Measurements from ENCODE around the gene TRIM41. TPM values are rescaled to one million over a fixed set of nuclear protein-coding genes. Genes with fewer than 3 reads are reported as not detected.

Gene TRIM41
- total and polyA plus RNA-seq, 2 of the 13 experiments (the other 11 are each of a cell fraction or from before 2014, with no cell fraction given), result 10.2 to 16.7 TPM

DNA sequence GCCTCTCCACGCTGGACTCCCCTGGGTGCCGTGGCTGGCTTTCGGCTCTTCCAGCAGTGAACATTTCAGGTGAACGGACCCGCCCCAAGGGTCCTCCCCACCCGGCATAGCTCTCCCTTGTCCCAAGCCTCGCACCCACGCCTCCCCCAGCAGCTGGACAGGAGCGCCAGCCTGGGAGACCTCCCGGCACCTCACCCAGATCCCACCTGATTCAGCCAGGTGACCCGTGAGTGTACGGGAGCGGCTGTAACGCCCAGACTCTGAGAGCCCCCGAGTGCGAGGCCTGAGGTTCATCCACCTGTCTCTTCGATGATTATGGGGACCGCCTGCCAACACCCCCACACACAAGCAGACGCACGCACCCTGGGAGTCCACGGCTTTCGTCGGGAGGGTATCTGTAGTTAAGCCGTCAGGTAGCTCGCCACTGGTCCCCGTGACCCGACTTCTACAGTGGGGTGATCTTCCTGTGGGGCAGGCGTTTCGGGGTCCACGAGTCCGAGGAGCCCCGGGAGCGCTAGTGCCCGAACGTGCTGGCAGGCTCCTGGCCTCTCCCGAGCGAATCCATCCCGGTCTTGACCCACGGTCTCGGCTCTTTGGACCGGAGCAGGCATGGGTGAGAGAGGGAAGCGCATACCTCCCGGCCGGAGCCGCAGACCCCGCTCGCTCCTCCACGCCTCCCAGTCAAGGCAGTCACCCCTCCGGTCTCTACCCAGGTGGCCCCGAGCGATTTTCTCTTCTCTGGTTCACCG is 32.9 kb upstream of the TRIM41 start:
- Histone ChIP-seq H3K27ac (ENCODE audit: extremely low read length, insufficient read depth, low read length) (no peak overlapping the region), H3K4me3 (replicated peaks in 1 of 3; ENCODE audit: insufficient read depth in 1 of 3, low read depth in 2 of 3, low read length in 3 of 3) (peak overlapping the region; percentile 79 to 93 (median 81)), H3K4me2 (ENCODE audit: low read depth, low read length) (peak overlapping the region; percentile 92), H3K4me1 (ENCODE audit: insufficient read depth, low read length) (peaks cover 40% of the 10 kb centered on the region), H3K36me3 (replicated peaks in 1 of 2; ENCODE audit: control insufficient read depth in 1 of 2, insufficient read depth in 2 of 2, low read length in 2 of 2) (no peaks in the 10 kb centered on the region), H4K20me1 (ENCODE audit: insufficient read depth, low read length) (no peaks in the 10 kb centered on the region), H3K79me2 (ENCODE audit: insufficient read depth, low read length) (no peaks in the 10 kb centered on the region), H3K27me3 (ENCODE audit: control insufficient read depth in 1 of 2, insufficient read depth in 2 of 2, low read length in 2 of 2) (no peaks in the 10 kb centered on the region; a peak in 1 of 5 replicates), H3K9me3 (ENCODE audit: low read length) (no peaks in the 10 kb centered on the region), H3K9ac (ENCODE audit: insufficient read depth, low read depth, low read length) (peak overlapping the region; percentile 63; the same call in 1 of the 2 replicates), H2AFZ (ENCODE audit: low read length) (peak overlapping the region; percentile 22)
- FAIRE-seq (no peak), ATAC-seq (peak; percentile 10), DNase-seq (ENCODE audit: low spot score) (no peak)
- BruUV-seq (replicated peaks), result no TSS peak
- intact Hi-C loops (cut with micrococcal nuclease; ENCODE audit: unreplicated experiment) (loop anchor here (1.0 kb wide), 1 partner anchor 10 kb away; no protein-coding TSS in a partner anchor), in situ Hi-C loops (cut with HindIII; ENCODE audit: extremely low pct_ligation_motif_present, low pct_unique_long_range_greater_than_20kb) (loop anchor here (5.0 kb wide), 1 partner anchor 32 kb away; the partner anchor contains the start of gene TRIM41)
- POLR2A ChIA-PET, result interaction anchor here (2.2 to 7.2 kb wide), 3 partner anchors 14 to 53 kb away, joined by 13 to 104 read pairs (median 20); partner anchors contain the start of genes RACK1, TRIM41 and TRIM7
- CTCF ChIA-PET (ENCODE audit: low intra/inter-chr PET ratio, low total read pairs), result no interaction called here
- under 1% methylated on average over 19 of the region's 52 CpGs for WGBS (ENCODE audit: low lambda C conversion rate)
- TF ChIP-seq ZNF235 (CRISPR knock-in tag; IDR thresholded peaks at IDR 0.05; ENCODE audit: borderline replicate concordance), result no peak
- TF ChIP-seq, protein P1, sequence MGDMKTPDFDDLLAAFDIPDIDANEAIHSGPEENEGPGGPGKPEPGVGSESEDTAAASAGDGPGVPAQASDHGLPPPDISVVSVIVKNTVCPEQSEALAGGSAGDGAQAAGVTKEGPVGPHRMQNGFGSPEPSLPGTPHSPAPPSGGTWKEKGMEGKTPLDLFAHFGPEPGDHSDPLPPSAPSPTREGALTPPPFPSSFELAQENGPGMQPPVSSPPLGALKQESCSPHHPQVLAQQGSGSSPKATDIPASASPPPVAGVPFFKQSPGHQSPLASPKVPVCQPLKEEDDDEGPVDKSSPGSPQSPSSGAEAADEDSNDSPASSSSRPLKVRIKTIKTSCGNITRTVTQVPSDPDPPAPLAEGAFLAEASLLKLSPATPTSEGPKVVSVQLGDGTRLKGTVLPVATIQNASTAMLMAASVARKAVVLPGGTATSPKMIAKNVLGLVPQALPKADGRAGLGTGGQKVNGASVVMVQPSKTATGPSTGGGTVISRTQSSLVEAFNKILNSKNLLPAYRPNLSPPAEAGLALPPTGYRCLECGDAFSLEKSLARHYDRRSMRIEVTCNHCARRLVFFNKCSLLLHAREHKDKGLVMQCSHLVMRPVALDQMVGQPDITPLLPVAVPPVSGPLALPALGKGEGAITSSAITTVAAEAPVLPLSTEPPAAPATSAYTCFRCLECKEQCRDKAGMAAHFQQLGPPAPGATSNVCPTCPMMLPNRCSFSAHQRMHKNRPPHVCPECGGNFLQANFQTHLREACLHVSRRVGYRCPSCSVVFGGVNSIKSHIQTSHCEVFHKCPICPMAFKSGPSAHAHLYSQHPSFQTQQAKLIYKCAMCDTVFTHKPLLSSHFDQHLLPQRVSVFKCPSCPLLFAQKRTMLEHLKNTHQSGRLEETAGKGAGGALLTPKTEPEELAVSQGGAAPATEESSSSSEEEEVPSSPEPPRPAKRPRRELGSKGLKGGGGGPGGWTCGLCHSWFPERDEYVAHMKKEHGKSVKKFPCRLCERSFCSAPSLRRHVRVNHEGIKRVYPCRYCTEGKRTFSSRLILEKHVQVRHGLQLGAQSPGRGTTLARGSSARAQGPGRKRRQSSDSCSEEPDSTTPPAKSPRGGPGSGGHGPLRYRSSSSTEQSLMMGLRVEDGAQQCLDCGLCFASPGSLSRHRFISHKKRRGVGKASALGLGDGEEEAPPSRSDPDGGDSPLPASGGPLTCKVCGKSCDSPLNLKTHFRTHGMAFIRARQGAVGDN (CRISPR knock-in tag; IDR thresholded peaks at IDR 0.05), result peak; percentile 55
- no peak for TF ChIP-seq CEBPZ (IDR thresholded peaks at IDR 0.05; ENCODE audit: low read length)
- TF ChIP-seq, protein P2, sequence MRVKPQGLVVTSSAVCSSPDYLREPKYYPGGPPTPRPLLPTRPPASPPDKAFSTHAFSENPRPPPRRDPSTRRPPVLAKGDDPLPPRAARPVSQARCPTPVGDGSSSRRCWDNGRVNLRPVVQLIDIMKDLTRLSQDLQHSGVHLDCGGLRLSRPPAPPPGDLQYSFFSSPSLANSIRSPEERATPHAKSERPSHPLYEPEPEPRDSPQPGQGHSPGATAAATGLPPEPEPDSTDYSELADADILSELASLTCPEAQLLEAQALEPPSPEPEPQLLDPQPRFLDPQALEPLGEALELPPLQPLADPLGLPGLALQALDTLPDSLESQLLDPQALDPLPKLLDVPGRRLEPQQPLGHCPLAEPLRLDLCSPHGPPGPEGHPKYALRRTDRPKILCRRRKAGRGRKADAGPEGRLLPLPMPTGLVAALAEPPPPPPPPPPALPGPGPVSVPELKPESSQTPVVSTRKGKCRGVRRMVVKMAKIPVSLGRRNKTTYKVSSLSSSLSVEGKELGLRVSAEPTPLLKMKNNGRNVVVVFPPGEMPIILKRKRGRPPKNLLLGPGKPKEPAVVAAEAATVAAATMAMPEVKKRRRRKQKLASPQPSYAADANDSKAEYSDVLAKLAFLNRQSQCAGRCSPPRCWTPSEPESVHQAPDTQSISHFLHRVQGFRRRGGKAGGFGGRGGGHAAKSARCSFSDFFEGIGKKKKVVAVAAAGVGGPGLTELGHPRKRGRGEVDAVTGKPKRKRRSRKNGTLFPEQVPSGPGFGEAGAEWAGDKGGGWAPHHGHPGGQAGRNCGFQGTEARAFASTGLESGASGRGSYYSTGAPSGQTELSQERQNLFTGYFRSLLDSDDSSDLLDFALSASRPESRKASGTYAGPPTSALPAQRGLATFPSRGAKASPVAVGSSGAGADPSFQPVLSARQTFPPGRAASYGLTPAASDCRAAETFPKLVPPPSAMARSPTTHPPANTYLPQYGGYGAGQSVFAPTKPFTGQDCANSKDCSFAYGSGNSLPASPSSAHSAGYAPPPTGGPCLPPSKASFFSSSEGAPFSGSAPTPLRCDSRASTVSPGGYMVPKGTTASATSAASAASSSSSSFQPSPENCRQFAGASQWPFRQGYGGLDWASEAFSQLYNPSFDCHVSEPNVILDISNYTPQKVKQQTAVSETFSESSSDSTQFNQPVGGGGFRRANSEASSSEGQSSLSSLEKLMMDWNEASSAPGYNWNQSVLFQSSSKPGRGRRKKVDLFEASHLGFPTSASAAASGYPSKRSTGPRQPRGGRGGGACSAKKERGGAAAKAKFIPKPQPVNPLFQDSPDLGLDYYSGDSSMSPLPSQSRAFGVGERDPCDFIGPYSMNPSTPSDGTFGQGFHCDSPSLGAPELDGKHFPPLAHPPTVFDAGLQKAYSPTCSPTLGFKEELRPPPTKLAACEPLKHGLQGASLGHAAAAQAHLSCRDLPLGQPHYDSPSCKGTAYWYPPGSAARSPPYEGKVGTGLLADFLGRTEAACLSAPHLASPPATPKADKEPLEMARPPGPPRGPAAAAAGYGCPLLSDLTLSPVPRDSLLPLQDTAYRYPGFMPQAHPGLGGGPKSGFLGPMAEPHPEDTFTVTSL (CRISPR knock-in tag; IDR thresholded peaks at IDR 0.05; ENCODE audit: borderline replicate concordance), result 0 out of 2 replicates have a peak, but pooled peaks have one; percentile 9
- TF ChIP-seq BORCS8-MEF2B (CRISPR knock-in tag; IDR thresholded peaks at IDR 0.05), result no peak
- no peak for TF ChIP-seq ZNF83 (CRISPR knock-in tag; IDR thresholded peaks at IDR 0.05; ENCODE audit: borderline replicate concordance)
- peak; percentile 51; the same call in 1 of the 2 replicates for TF ChIP-seq MTA1 (CRISPR knock-in tag; IDR thresholded peaks at IDR 0.05; ENCODE audit: borderline replicate concordance)
